ENCODE measurements around the gene FOXN4. TPM values are rescaled to one million over a fixed set of nuclear protein-coding genes. Genes with fewer than 3 reads are reported as not detected.

Gene FOXN4
- total RNA-seq, 2 experiments from 2014 or later = not detected

- ChIA-PET POLR2A (no interaction called here), CTCF (interaction anchor here (1.4 kb wide), 1 partner anchor 118 kb away, joined by 3 read pairs; no protein-coding TSS in a partner anchor)
- ATAC-seq = no peak
- DNase-seq = no peak
- Mint-ChIP-seq H3K4me3 (no peak overlapping the region), H3K9me3 (ENCODE audit: insufficient read depth) (no peaks in the 10 kb centered on the region), H3K27ac (no peak overlapping the region), H3K4me1 (ENCODE audit: low read depth) (peaks cover 10% of the 10 kb centered on the region), H3K36me3 (ENCODE audit: low read depth) (no peaks in the 10 kb centered on the region), H3K27me3 (ENCODE audit: low read depth) (peaks cover 5% of the 10 kb centered on the region)
Observed at GRCh38 chr12:109276160-109276559, 32.9 kb downstream of the FOXN4 start.

DNA sequence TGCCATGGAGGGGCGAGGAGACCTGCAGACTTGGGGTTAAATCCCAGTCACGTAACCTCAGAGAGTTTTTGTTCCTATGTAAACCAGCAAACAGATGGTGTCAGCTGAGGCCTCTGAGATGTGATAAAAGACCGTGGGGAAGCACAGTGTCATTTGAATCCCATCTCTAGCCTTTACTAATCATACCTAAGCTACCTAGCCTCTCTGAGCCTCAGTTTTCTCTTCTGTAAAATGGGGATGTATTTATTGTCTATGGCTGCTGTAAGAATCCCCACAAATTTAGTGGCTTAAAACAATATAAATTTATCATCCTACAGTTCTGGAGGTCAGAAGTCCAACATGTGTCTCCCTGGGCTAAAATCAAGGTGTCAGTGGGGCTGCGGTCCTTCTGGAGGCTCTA, 33.9 kb downstream of the FOXN4 start:
- POLR2A ChIA-PET = no interaction called here
- Mint-ChIP-seq H3K36me3 (ENCODE audit: low read depth) (no peaks in the 10 kb centered on the region), H3K27me3 (ENCODE audit: low read depth) (peaks cover 5% of the 10 kb centered on the region), H3K4me3 (no peak overlapping the region), H3K9me3 (ENCODE audit: insufficient read depth) (no peaks in the 10 kb centered on the region), H3K4me1 (ENCODE audit: low read depth) (peaks cover 10% of the 10 kb centered on the region), H3K27ac (no peak overlapping the region)
- no peak for ATAC-seq
- DNase-seq = no peak
- CTCF ChIA-PET = interaction anchor here (1.4 kb wide), 1 partner anchor 119 kb away, joined by 3 read pairs; no protein-coding TSS in a partner anchor

- DNase-seq (no peak), ATAC-seq (no peak)
- H3K27me3 Mint-ChIP-seq (ENCODE audit: low read depth) = peaks cover 5% of the 10 kb centered on the region
- POLR2A ChIA-PET = no interaction called here
- CTCF ChIA-PET = no interaction called here
- H3K4me3 Mint-ChIP-seq = no peak overlapping the region
- peaks cover 10% of the 10 kb centered on the region for H3K4me1 Mint-ChIP-seq (ENCODE audit: low read depth)
- H3K9me3 Mint-ChIP-seq (ENCODE audit: insufficient read depth) = no peaks in the 10 kb centered on the region
- no peak overlapping the region for H3K27ac Mint-ChIP-seq
- H3K36me3 Mint-ChIP-seq (ENCODE audit: low read depth) = no peaks in the 10 kb centered on the region
Observed at GRCh38 chr12:109274381-109274780, 34.7 kb downstream of the FOXN4 start.

DNA sequence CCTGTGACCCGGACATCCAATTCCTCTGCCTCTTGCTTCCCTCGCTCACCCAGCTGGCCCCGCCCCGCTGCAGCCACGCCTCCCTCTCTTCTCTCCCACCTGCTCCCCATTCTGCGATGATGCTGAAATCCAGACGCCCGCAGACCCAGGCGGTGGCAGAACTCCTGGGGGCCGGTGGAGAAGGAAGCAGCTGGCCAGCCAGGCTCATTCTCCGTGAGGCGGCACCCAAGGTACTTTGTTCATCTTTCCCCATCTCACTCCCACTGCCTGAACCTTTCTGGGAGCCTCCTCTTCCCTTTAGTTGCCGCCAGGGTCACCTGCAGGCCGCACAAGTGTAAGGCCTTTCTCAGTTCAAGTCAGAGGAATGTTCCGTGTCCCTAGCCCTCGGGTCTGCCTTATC, 35.7 kb downstream of the FOXN4 start:
- Mint-ChIP-seq H3K4me1 (ENCODE audit: low read depth) (peaks cover 10% of the 10 kb centered on the region), H3K27me3 (ENCODE audit: low read depth) (peaks cover 5% of the 10 kb centered on the region), H3K9me3 (ENCODE audit: insufficient read depth) (no peaks in the 10 kb centered on the region), H3K27ac (no peak overlapping the region), H3K4me3 (no peak overlapping the region), H3K36me3 (ENCODE audit: low read depth) (no peaks in the 10 kb centered on the region)
- ATAC-seq (no peak), DNase-seq (no peak)
- CTCF ChIA-PET = no interaction called here
- POLR2A ChIA-PET = no interaction called here

DNA sequence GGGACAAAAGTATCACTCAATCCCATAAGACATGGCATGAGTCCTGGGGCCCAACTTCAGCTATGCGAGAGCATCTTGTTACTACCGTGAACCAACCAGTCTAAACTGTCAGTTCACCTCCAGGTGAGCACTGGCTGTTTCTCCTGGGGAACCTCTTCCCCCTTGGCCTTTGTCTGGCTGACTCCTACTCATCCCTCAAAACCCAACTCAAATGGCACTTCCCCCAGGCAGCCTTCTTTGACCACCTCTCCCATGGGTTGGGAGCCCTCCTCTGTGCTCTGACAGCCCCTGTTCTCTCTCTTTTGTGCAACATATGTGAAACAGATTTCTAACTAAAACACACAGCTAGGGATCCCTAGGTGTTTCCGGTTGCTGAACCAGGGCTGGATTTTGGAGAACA, 37.7 kb downstream of the FOXN4 start:
- POLR2A ChIA-PET = no interaction called here
- Mint-ChIP-seq H3K9me3 (ENCODE audit: insufficient read depth) (no peaks in the 10 kb centered on the region), H3K36me3 (ENCODE audit: low read depth) (no peaks in the 10 kb centered on the region), H3K27me3 (ENCODE audit: low read depth) (peaks cover 5% of the 10 kb centered on the region), H3K4me3 (no peak overlapping the region), H3K27ac (no peak overlapping the region), H3K4me1 (ENCODE audit: low read depth) (peaks cover 4% of the 10 kb centered on the region)
- ATAC-seq (no peak), DNase-seq (no peak)
- CTCF ChIA-PET = interaction anchor here (0.6 kb wide), 1 partner anchor 134 kb away, joined by 3 read pairs; no protein-coding TSS in a partner anchor

DNA sequence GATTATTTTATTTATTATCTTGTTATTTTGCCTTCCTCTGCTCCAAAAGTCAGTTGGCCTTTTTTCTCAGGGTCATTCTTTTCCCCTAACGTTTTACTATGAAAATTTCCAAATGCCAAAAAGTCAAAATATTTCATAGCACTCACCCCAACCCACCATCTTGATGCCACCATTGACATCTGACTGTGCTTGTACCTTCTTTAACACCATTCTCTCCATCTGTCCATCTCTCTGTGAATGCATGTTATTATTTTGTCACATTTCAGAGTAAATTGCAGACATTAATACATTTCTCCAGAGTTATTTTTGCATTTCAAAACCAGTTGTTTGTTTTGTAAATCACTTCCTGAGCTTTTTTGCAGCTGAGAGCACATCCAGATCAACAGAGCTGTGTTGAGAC, 38.6 kb downstream of the FOXN4 start:
- CTCF ChIA-PET = no interaction called here
- DNase-seq (no peak), ATAC-seq (no peak)
- POLR2A ChIA-PET = no interaction called here
- H3K4me3 Mint-ChIP-seq = no peak overlapping the region
- no peaks in the 10 kb centered on the region for H3K9me3 Mint-ChIP-seq (ENCODE audit: insufficient read depth)
- no peaks in the 10 kb centered on the region for H3K4me1 Mint-ChIP-seq (ENCODE audit: low read depth)
- H3K36me3 Mint-ChIP-seq (ENCODE audit: low read depth) = no peaks in the 10 kb centered on the region
- peaks cover 5% of the 10 kb centered on the region for H3K27me3 Mint-ChIP-seq (ENCODE audit: low read depth)
- no peak overlapping the region for H3K27ac Mint-ChIP-seq

- no peak for ATAC-seq
- Mint-ChIP-seq H3K9me3 (ENCODE audit: insufficient read depth) (no peaks in the 10 kb centered on the region), H3K36me3 (ENCODE audit: low read depth) (no peaks in the 10 kb centered on the region), H3K4me1 (ENCODE audit: low read depth) (no peaks in the 10 kb centered on the region), H3K4me3 (no peak overlapping the region), H3K27ac (no peak overlapping the region), H3K27me3 (ENCODE audit: low read depth) (peaks cover 5% of the 10 kb centered on the region)
- ChIA-PET POLR2A (interaction anchor here (0.5 kb wide), 1 partner anchor 145 kb away, joined by 5 read pairs; no protein-coding TSS in a partner anchor), CTCF (no interaction called here)
- DNase-seq = no peak
Observed at GRCh38 chr12:109269428-109269827, 39.7 kb downstream of the FOXN4 start.

DNA sequence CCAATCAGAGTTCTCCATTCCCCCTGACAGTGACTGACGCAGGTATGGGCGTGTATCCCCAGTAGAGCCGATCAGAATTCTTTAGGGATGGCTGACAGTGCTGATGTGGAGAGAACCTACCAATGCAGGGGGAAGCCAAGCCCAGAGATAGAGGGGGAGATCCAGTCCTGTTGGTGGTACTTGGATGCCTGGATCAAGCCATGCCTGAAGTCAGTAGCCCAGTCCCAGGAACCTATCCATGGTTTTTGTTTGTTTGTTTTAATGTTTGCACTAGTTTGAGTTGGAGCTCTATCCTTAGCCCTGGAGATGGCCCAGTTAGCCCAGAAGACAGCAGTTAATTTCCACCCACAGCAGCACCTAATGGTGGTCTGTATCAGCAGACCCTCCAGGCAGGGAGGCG, 40.2 kb downstream of the FOXN4 start:
- no peaks in the 10 kb centered on the region for H3K36me3 Mint-ChIP-seq (ENCODE audit: low read depth)
- H3K27ac Mint-ChIP-seq = no peak overlapping the region
- H3K27me3 Mint-ChIP-seq (ENCODE audit: low read depth) = peaks cover 5% of the 10 kb centered on the region
- POLR2A ChIA-PET = interaction anchor here (0.5 kb wide), 1 partner anchor 146 kb away, joined by 5 read pairs; no protein-coding TSS in a partner anchor
- DNase-seq (no peak), ATAC-seq (no peak)
- no peak overlapping the region for H3K4me3 Mint-ChIP-seq
- CTCF ChIA-PET = no interaction called here
- no peaks in the 10 kb centered on the region for H3K4me1 Mint-ChIP-seq (ENCODE audit: low read depth)
- no peaks in the 10 kb centered on the region for H3K9me3 Mint-ChIP-seq (ENCODE audit: insufficient read depth)

GRCh38 chr12:109267361-109267760, 41.7 kb downstream of the FOXN4 start:
- Mint-ChIP-seq H3K4me3 (no peak overlapping the region), H3K27me3 (ENCODE audit: low read depth) (peaks cover 2% of the 10 kb centered on the region), H3K36me3 (ENCODE audit: low read depth) (peaks cover 3% of the 10 kb centered on the region), H3K9me3 (ENCODE audit: insufficient read depth) (no peaks in the 10 kb centered on the region), H3K4me1 (ENCODE audit: low read depth) (no peaks in the 10 kb centered on the region), H3K27ac (no peak overlapping the region)
- ChIA-PET POLR2A (no interaction called here), CTCF (interaction anchor here (1.1 kb wide), 1 partner anchor 127 kb away, joined by 3 read pairs; no protein-coding TSS in a partner anchor)
- DNase-seq (no peak), ATAC-seq (no peak)

- no peak overlapping the region for H3K27ac Mint-ChIP-seq
- ChIA-PET POLR2A (no interaction called here), CTCF (no interaction called here)
- no peak overlapping the region for H3K4me3 Mint-ChIP-seq
- H3K36me3 Mint-ChIP-seq (ENCODE audit: low read depth) = peaks cover 3% of the 10 kb centered on the region
- H3K27me3 Mint-ChIP-seq (ENCODE audit: low read depth) = no peaks in the 10 kb centered on the region
- ATAC-seq (no peak), DNase-seq (no peak)
- H3K4me1 Mint-ChIP-seq (ENCODE audit: low read depth) = no peaks in the 10 kb centered on the region
- H3K9me3 Mint-ChIP-seq (ENCODE audit: insufficient read depth) = no peaks in the 10 kb centered on the region
Observed at GRCh38 chr12:109266106-109266879, 42.8 kb downstream of the FOXN4 start.

- POLR2A ChIA-PET = no interaction called here
- CTCF ChIA-PET = interaction anchor here (1.9 to 2.7 kb wide), 2 partner anchors 120 to 128 kb away, joined by 8 to 9 read pairs; no protein-coding TSS in a partner anchor
- no peak overlapping the region for H3K4me3 Mint-ChIP-seq
- no peaks in the 10 kb centered on the region for H3K4me1 Mint-ChIP-seq (ENCODE audit: low read depth)
- no peaks in the 10 kb centered on the region for H3K27me3 Mint-ChIP-seq (ENCODE audit: low read depth)
- no peak for ATAC-seq
- H3K36me3 Mint-ChIP-seq (ENCODE audit: low read depth) = peaks cover 3% of the 10 kb centered on the region
- no peak for DNase-seq
- H3K27ac Mint-ChIP-seq = no peak overlapping the region
- H3K9me3 Mint-ChIP-seq (ENCODE audit: insufficient read depth) = no peaks in the 10 kb centered on the region
Observed at GRCh38 chr12:109264943-109265650, 44.0 kb downstream of the FOXN4 start.

All from activated CD8-positive, alpha-beta T cell treated with anti-CD3 and anti-CD28 coated beads, Interleukin-2, amount 10 ng/mL, durations not matched to agents 7 days and 5 days (primary cell).